H1 (cell line): Measurements from ENCODE around the gene VPS25. TPM values are rescaled to one million over a fixed set of nuclear protein-coding genes. Genes with fewer than 3 reads are reported as not detected.

Experiments used
- CTCF ChIA-PET: fragments of 300-600 bp; sonication (Branson Sonifier 250); formaldehyde crosslinking; loops from one replicate; lab custom pipeline; 2021; ENCODE audit not compliant: partially characterized antibody; lab: Charles Lee
- POLR2A ChIA-PET: fragments of 300-600 bp; sonication (Branson Sonifier 250); formaldehyde crosslinking; loops from one replicate; lab custom pipeline; 2021; ENCODE audit warnings: inconsistent platforms; ENCODE audit not compliant: partially characterized antibody; lab: Charles Lee
- DNase-seq, 2 experiments: peaks; one replicate each; pipeline versions ENCODE4 v3.0.0 to v3.0.0-alpha.2; 2010 to 2022; ENCODE audit warnings: low spot score in 2 of 2, low read depth in 1 of 2, mixed read lengths in 1 of 2
- FAIRE-seq: peaks from 2 replicates; lab custom pipeline; 2011; peaks lifted over from hg19 to GRCh38; lab: Jason Lieb, UNC
- H2AFZ ChIP-seq: 2 replicates; pipeline ENCODE4 v1.8.1; 2012; ENCODE audit warnings: low read length, inconsistent platforms
- H2AK5ac ChIP-seq: 2 replicates; pipeline ENCODE4 v1.6.1; 2013; ENCODE audit warnings: low read depth, low read length
- H2BK120ac ChIP-seq: replicated peaks from 2 replicates; pipeline ENCODE3; 2013; ENCODE audit warnings: low read depth, low read length, inconsistent platforms
- H2BK12ac ChIP-seq: 2 replicates; pipeline ENCODE4 v1.6.1; 2013; ENCODE audit warnings: low read depth, low read length
- H2BK15ac ChIP-seq: 2 replicates; pipeline ENCODE4 v1.6.1; 2013; ENCODE audit warnings: low read length
- H2BK20ac ChIP-seq: 2 replicates; pipeline ENCODE4 v1.6.1; 2013; ENCODE audit warnings: low read length
- H2BK5ac ChIP-seq: 2 replicates; pipeline ENCODE4 v1.6.1; 2013; ENCODE audit warnings: low read depth, low read length
- H3K14ac ChIP-seq: 2 replicates; pipeline ENCODE4 v1.6.1; 2013; ENCODE audit warnings: inconsistent platforms; ENCODE audit not compliant: insufficient read length
- H3K18ac ChIP-seq: 2 replicates; pipeline ENCODE4 v1.6.1; 2013; ENCODE audit warnings: low read length; ENCODE audit errors: extremely low read depth
- H3K23ac ChIP-seq: 2 replicates; pipeline ENCODE4 v1.6.1; 2013; ENCODE audit warnings: inconsistent platforms; ENCODE audit not compliant: insufficient read length
- H3K23me2 ChIP-seq: 2 replicates; pipeline ENCODE4 v1.6.1; 2013; ENCODE audit warnings: low read depth, low read length
- H3K27ac ChIP-seq: 2 replicates; pipeline ENCODE4 v1.6.1; 2011; ENCODE audit warnings: low read depth, low read length, inconsistent platforms
- H3K27me3 ChIP-seq, 4 experiments: replicated peaks in 1 of 4; 1 replicate in 1 of 4; 2 replicates in 3 of 4; pipeline versions ENCODE4 v1.6.1 to v1.8.1; 2011 to 2013; ENCODE audit warnings: low read length in 3 of 4, mild to moderate bottlenecking in 3 of 4, inconsistent platforms in 2 of 4, mixed read lengths in 2 of 4, moderate library complexity in 1 of 4; ENCODE audit not compliant: control insufficient read depth in 3 of 4, insufficient read depth in 3 of 4; ENCODE audit errors: extremely low read depth in 1 of 4
- H3K36me3 ChIP-seq, 4 experiments: 2 replicates each; pipeline versions ENCODE4 v1.6.1 to v1.8.1; 2011 to 2013; ENCODE audit warnings: mild to moderate bottlenecking in 4 of 4, low read length in 3 of 4, moderate library complexity in 2 of 4, control low read depth in 1 of 4, inconsistent platforms in 1 of 4; ENCODE audit not compliant: insufficient read depth in 4 of 4, control insufficient read depth in 2 of 4
- H3K4ac ChIP-seq: replicated peaks from 2 replicates; pipeline ENCODE3; 2013; ENCODE audit warnings: low read length, low read depth, mixed read lengths, inconsistent platforms; ENCODE audit not compliant: insufficient read length
- H3K4me1 ChIP-seq, 4 experiments: replicated peaks in 1 of 4; 1 replicate in 1 of 4; 2 replicates in 3 of 4; pipeline versions ENCODE4 v1.6.1 to v1.8.1; 2011 to 2013; ENCODE audit warnings: low read length in 3 of 4, inconsistent platforms in 2 of 4, mixed read lengths in 1 of 4; ENCODE audit not compliant: insufficient read depth in 4 of 4, control insufficient read depth in 3 of 4
- H3K4me2 ChIP-seq, 2 experiments: 2 replicates each; pipeline versions ENCODE4 v1.6.1 to v1.8.1; 2011 to 2013; ENCODE audit warnings: low read depth in 2 of 2, low read length in 2 of 2, control low read depth in 1 of 2, inconsistent platforms in 1 of 2, mild to moderate bottlenecking in 1 of 2; ENCODE audit not compliant: insufficient read depth in 1 of 2
- H3K4me3 ChIP-seq, 4 experiments: fragments of 200-600, 300-600 bp in 1 of 4; sonication (generic), shearing (Covaris generic), sonication (Bioruptor Twin) in 1 of 4; 2 replicates each; pipeline versions ENCODE4 v1.5.1 to v1.8.1; 2011 to 2016; ENCODE audit warnings: low read length in 4 of 4, low read depth in 3 of 4, control low read depth in 2 of 4, inconsistent platforms in 2 of 4, mild to moderate bottlenecking in 2 of 4, mixed read lengths in 1 of 4, moderate library complexity in 1 of 4; ENCODE audit not compliant: insufficient read depth in 2 of 4; ENCODE audit errors: extremely low read depth in 1 of 4
- H3K56ac ChIP-seq: replicated peaks from 2 replicates; pipeline ENCODE3; 2013; ENCODE audit warnings: low read depth, mild to moderate bottlenecking, mixed read lengths, low read length, inconsistent platforms; ENCODE audit not compliant: insufficient read length
- H3K79me1 ChIP-seq: 2 replicates; pipeline ENCODE4 v1.6.1; 2013; ENCODE audit warnings: low read depth, low read length, control low read depth
- H3K79me2 ChIP-seq, 2 experiments: 2 replicates each; pipeline versions ENCODE4 v1.6.1 to v1.8.1; 2012 to 2013; ENCODE audit warnings: low read length in 2 of 2, mild to moderate bottlenecking in 2 of 2, inconsistent platforms in 1 of 2; ENCODE audit not compliant: insufficient read depth in 2 of 2, control insufficient read depth in 1 of 2
- H3K9ac ChIP-seq, 4 experiments: replicated peaks in 1 of 4; 1 replicate in 1 of 4; 2 replicates in 3 of 4; pipeline versions ENCODE4 v1.6.1 to v1.8.1; 2011 to 2013; ENCODE audit warnings: low read depth in 3 of 4, low read length in 3 of 4, control low read depth in 2 of 4, mild to moderate bottlenecking in 2 of 4, moderate library complexity in 2 of 4, inconsistent platforms in 1 of 4; ENCODE audit errors: extremely low read depth in 1 of 4
- H3K9me3 ChIP-seq, 2 experiments: 2 replicates each; pipeline versions ENCODE4 v1.6.1 to v1.8.1; 2012 to 2013; ENCODE audit warnings: mild to moderate bottlenecking in 2 of 2, moderate library complexity in 2 of 2, control low read depth in 1 of 2, inconsistent platforms in 1 of 2, low read depth in 1 of 2, low read length in 1 of 2, mixed read lengths in 1 of 2; ENCODE audit not compliant: insufficient read depth in 2 of 2
- H4K20me1 ChIP-seq, 2 experiments: replicated peaks in 1 of 2; 2 replicates each; pipeline versions ENCODE3 to v1.8.1; 2011 to 2013; ENCODE audit warnings: inconsistent platforms in 2 of 2, low read length in 2 of 2, mild to moderate bottlenecking in 1 of 2; ENCODE audit not compliant: insufficient read depth in 2 of 2, control insufficient read depth in 1 of 2
- H4K5ac ChIP-seq: 2 replicates; pipeline ENCODE4 v1.6.1; 2013; ENCODE audit warnings: low read length, low read depth, mixed read lengths, inconsistent platforms; ENCODE audit not compliant: insufficient read length
- H4K8ac ChIP-seq: 2 replicates; pipeline ENCODE4 v1.8.0; 2013; ENCODE audit warnings: mild to moderate bottlenecking, moderate library complexity, low read length, inconsistent platforms; ENCODE audit not compliant: insufficient read depth; ENCODE audit errors: extremely low read depth
- H4K91ac ChIP-seq: replicated peaks from 2 replicates; pipeline ENCODE3; 2013; ENCODE audit warnings: low read length, mixed read lengths, inconsistent platforms; ENCODE audit not compliant: insufficient read length
- CBX5 ChIP-seq: fragments of 300-800, 300-1000 bp; sonication (generic); IDR thresholded peaks from 2 replicates; pipeline ENCODE4 v1.7.1; 2016; ENCODE audit warnings: antibody characterized with exemption, low read length, low read depth
- POLR2AphosphoS5 ChIP-seq: IDR thresholded peaks from 2 replicates; pipeline ENCODE4 v1.6.1; 2011; ENCODE audit warnings: low read depth, low read length
- RFX5 ChIP-seq: IDR thresholded peaks from 2 replicates; pipeline ENCODE4 v1.6.1; 2011; ENCODE audit warnings: low read depth, low read length, improper control_type of control experiment, borderline replicate concordance
- SIX5 ChIP-seq: IDR thresholded peaks from 2 replicates; pipeline ENCODE4 v1.6.1; 2011; ENCODE audit warnings: mild to moderate bottlenecking, low read depth, low read length
- TCF12 ChIP-seq: IDR thresholded peaks from 2 replicates; pipeline ENCODE4 v1.6.1; 2011; ENCODE audit warnings: low read depth, mild to moderate bottlenecking, low read length
- whole genome bisulfite sequencing, 2 experiments: shearing (Covaris generic) in 1 of 2; methylation state at CpG; one replicate each; pipeline versions ENCODE4 v1.1.6 to v1.1.7; 2013 to 2015; ENCODE audit warnings: low lambda C conversion rate in 2 of 2, mixed read lengths in 2 of 2, inconsistent platforms in 1 of 2, low coverage in 1 of 2, missing lambda C conversion rate in 1 of 2; ENCODE audit not compliant: insufficient replicate concordance in 2 of 2, insufficient coverage in 1 of 2, insufficient read length in 1 of 2; ENCODE audit errors: extremely low coverage in 1 of 2, missing lambda C conversion rate in 1 of 2; 5-methylcytosine and 5-hydroxymethylcytosine counted together
- polyA plus RNA-seq, 7 experiments: library from polyadenylated mRNA; depleted of rRNA in 3 of 7; stranded (reverse) in 5 of 7; unstranded in 2 of 7; fragments of >200 nt in 5 of 7; fragments of 200-250 nt in 2 of 7; gene quantifications; 1 replicate in 5 of 7; 2 replicates in 1 of 7; 4 replicates in 1 of 7; pipeline versions ENCODE4 v1.2.1 to v1.2.3, GENCODE V29; 2011 to 2013; ENCODE audit warnings: missing spikeins in 2 of 7, mixed read lengths in 2 of 7
- total RNA-seq: library from RNA; stranded (reverse); fragmentation: NEBNext Ultra II Directional; extraction: Animal tissue kit (Norgen Biotek cat#: 25700); gene quantifications from 2 replicates; pipeline ENCODE4 v1.2.1, GENCODE V29; 2021

VPS25 gene
- total and polyA plus RNA-seq, 2 of the 8 experiments (the other 6 are each of a cell fraction or from before 2014, with no cell fraction given) = 88.2 to 188 TPM

GRCh38 chr17:42778570-42778969 lies 5.3 kb downstream of the VPS25 start:
- FAIRE-seq = no peak
- Histone ChIP-seq H4K20me1 (no peaks in the 10 kb centered on the region), H3K4me2 (no peak overlapping the region), H2BK20ac (no peak overlapping the region), H3K36me3 (peaks cover 7 to 23% (median 14%) of the 10 kb centered on the region in 4 experiments; a peak in 6 of 8 replicates), H3K4me3 (no peak overlapping the region), H2BK120ac (no peak overlapping the region), H4K91ac (no peak overlapping the region), H3K27ac (no peak overlapping the region), H3K27me3 (peaks cover 6 to 23% (median 19%) of the 10 kb centered on the region in 4 experiments), H3K23ac (no peak overlapping the region), H3K79me2 (no peaks in the 10 kb centered on the region), H2BK12ac (no peak overlapping the region), H3K4ac (no peak overlapping the region), H4K5ac (no peak overlapping the region), H3K56ac (no peak overlapping the region), H2BK5ac (no peak overlapping the region; the same call in 1 of the 2 replicates), H4K8ac (no peak overlapping the region; the same call in 1 of the 2 replicates), H3K14ac (no peak overlapping the region), H2BK15ac (no peak overlapping the region), H3K18ac (no peak overlapping the region), H3K79me1 (0 out of 2 replicates have a peak, but pooled peaks cover 3% of the 10 kb centered on the region), H3K4me1 (peaks cover 0 to 14% (median 8%) of the 10 kb centered on the region in 4 experiments; a peak in 6 of 7 replicates), H2AK5ac (no peak overlapping the region), H3K23me2 (peaks cover 15% of the 10 kb centered on the region), H3K9ac (peak overlapping the region in 1 of 4 experiments; percentile 5; a peak in 1 of 7 replicates), H3K9me3 (no peaks in the 10 kb centered on the region), H2AFZ (no peak overlapping the region)
- no peak for DNase-seq
- ChIA-PET POLR2A (interaction anchor here (1.7 kb wide), 1 partner anchor 45 kb away, joined by 4 read pairs; the partner anchor contains the start of gene BECN1), CTCF (interaction anchor here (1.0 to 2.1 kb wide), 2 partner anchors 15 to 45 kb away, joined by 3 to 8 read pairs; no protein-coding TSS in a partner anchor)
- TF ChIP-seq TCF12 (no peak), SIX5 (no peak), RFX5 (no peak), CBX5 (no peak), POLR2AphosphoS5 (no peak)
- 89% methylated on average over 5 of the region's 5 CpGs; no CpG with 5 or more reads in 1 of the 2 experiments for WGBS, 2 experiments
